CD4-positive, alpha-beta T cell (primary cell): Measurements from ENCODE around the gene ZWILCH. TPM values are rescaled to one million over a fixed set of nuclear protein-coding genes. Genes with fewer than 3 reads are reported as not detected.

Experiments
- ATAC-seq: fragments of 200-7000 bp; cut with Tn5 transposase; one replicate; pipeline ENCODE4 v1.10.0; 2022; ENCODE audit warnings: mild to moderate bottlenecking; ENCODE audit not compliant: poor library complexity
- CTCF ChIA-PET: fragments of 350-600 bp; sonication (Branson Sonifier 250); formaldehyde crosslinking; loops from one replicate; lab custom pipeline; 2021; ENCODE audit warnings: antibody characterized with exemption, inconsistent platforms; lab: Charles Lee
- POLR2A ChIA-PET: fragments of 350-600 bp; sonication (Branson Sonifier 250); formaldehyde crosslinking; loops from one replicate; lab custom pipeline; 2021; ENCODE audit warnings: antibody characterized with exemption, inconsistent platforms; lab: Charles Lee
- DNase-seq, 14 experiments: peaks; one replicate each; pipeline ENCODE4 v3.0.0-alpha.2; 2013 to 2020; ENCODE audit warnings: mixed read lengths in 2 of 14
- H3K27ac ChIP-seq, 2 donors: one replicate each; pipeline versions ENCODE4 v1.5.1 to v1.7.0; 2013; ENCODE audit warnings: low read length in 2 of 2, low read depth in 1 of 2, mild to moderate bottlenecking in 1 of 2
- H3K27me3 ChIP-seq, 2 experiments: 1 replicate in 1 of 2; 2 replicates in 1 of 2; pipeline versions ENCODE4 v1.6.1 to v1.7.0; 2013; ENCODE audit warnings: low read length in 2 of 2, control low read depth in 1 of 2, mild to moderate bottlenecking in 1 of 2, moderate library complexity in 1 of 2; ENCODE audit not compliant: insufficient read depth in 2 of 2, control insufficient read depth in 1 of 2
- H3K36me3 ChIP-seq: one replicate; pipeline ENCODE4 v1.6.1; 2013; ENCODE audit warnings: low read length, control low read depth; ENCODE audit not compliant: insufficient read depth
- H3K4me1 ChIP-seq: one replicate; pipeline ENCODE4 v1.6.1; 2013; ENCODE audit warnings: low read length, control low read depth; ENCODE audit not compliant: insufficient read depth
- H3K4me3 ChIP-seq: one replicate; pipeline ENCODE4 v1.5.1; 2013; ENCODE audit warnings: mild to moderate bottlenecking, low read length, moderate library complexity
- H3K9me3 ChIP-seq, 2 experiments: 1 replicate in 1 of 2; 2 replicates in 1 of 2; pipeline versions ENCODE4 v1.6.1 to v1.7.0; 2013; ENCODE audit warnings: low read length in 2 of 2, mild to moderate bottlenecking in 2 of 2, control low read depth in 1 of 2, moderate library complexity in 1 of 2; ENCODE audit not compliant: control insufficient read depth in 1 of 2, insufficient read depth in 1 of 2
- H3K27ac Mint-ChIP-seq: one replicate; pipeline ENCODE4 v1.8.0; 2020; ENCODE audit warnings: mixed read lengths
- H3K27me3 Mint-ChIP-seq: one replicate; pipeline ENCODE4 v1.8.0; 2021; ENCODE audit warnings: mixed read lengths
- H3K36me3 Mint-ChIP-seq: one replicate; pipeline ENCODE4 v1.8.0; 2021; ENCODE audit warnings: low read depth, mixed read lengths
- H3K4me1 Mint-ChIP-seq: one replicate; pipeline ENCODE4 v1.8.0; 2021; ENCODE audit warnings: low read depth, mixed read lengths
- H3K4me3 Mint-ChIP-seq: one replicate; pipeline ENCODE4 v1.8.0; 2020; ENCODE audit warnings: mild to moderate bottlenecking, mixed read lengths
- H3K9me3 Mint-ChIP-seq: one replicate; pipeline ENCODE4 v1.8.0; 2020; ENCODE audit warnings: mixed read lengths
- CTCF ChIP-seq: fragments of 200-600 bp; IDR thresholded peaks from one replicate; pipeline ENCODE4 v1.8.0; 2022; ENCODE audit warnings: antibody characterized with exemption, mild to moderate bottlenecking
- intact Hi-C, 2 experiments: fragments of 100-400 bp; cut with DNase I in 1 of 2; cut with micrococcal nuclease in 1 of 2; formaldehyde crosslinking; loops; one replicate each; pipeline versions ENCODE4 v1.15.1 to v1.9.0; 2023 to 2025; cut with DNase I, micrococcal nuclease
- total RNA-seq, 174 experiments: library from RNA in 2 of 174; stranded (reverse) in 2 of 174; gene quantifications; one replicate each; pipeline ENCODE4 v1.2.3 and lab custom pipeline; 2021 to 2026

The ZWILCH gene
- total RNA-seq, 2 experiments from 2014 or later, result 6.8 to 7.2 TPM

GRCh38 chr15:66574596-66574950 lies 69.4 kb downstream of the ZWILCH start:
- ChIA-PET POLR2A (no interaction called here), CTCF (no interaction called here)
- TF ChIP-seq CTCF, result no peak

GRCh38 chr15:66578286-66578875 lies 73.3 kb downstream of the ZWILCH start:
- no peaks in the 10 kb centered on the region for H3K9me3 Mint-ChIP-seq
- no peak overlapping the region for H3K4me3 ChIP-seq
- ATAC-seq, result no peak
- H3K4me1 ChIP-seq, result no peaks in the 10 kb centered on the region
- TF ChIP-seq CTCF, result no peak
- peak in 3 of 14 experiments; percentile 21 to 37 (median 22) for DNase-seq
- H3K27ac ChIP-seq, result no peak overlapping the region
- CTCF ChIA-PET, result no interaction called here
- no peaks in the 10 kb centered on the region for H3K36me3 ChIP-seq
- no peaks in the 10 kb centered on the region for H3K27me3 Mint-ChIP-seq
- POLR2A ChIA-PET, result no interaction called here
- no peaks in the 10 kb centered on the region for H3K9me3 ChIP-seq
- intact Hi-C loops, result no loop called here
- no peaks in the 10 kb centered on the region for H3K4me1 Mint-ChIP-seq
- H3K27ac Mint-ChIP-seq, result no peak overlapping the region
- H3K27me3 ChIP-seq, result no peaks in the 10 kb centered on the region
- no peak overlapping the region for H3K4me3 Mint-ChIP-seq
- no peaks in the 10 kb centered on the region for H3K36me3 Mint-ChIP-seq

More at GRCh38 chr15:66574596-66574950, 69.4 kb downstream of the ZWILCH start:
- Mint-ChIP-seq H3K4me1 (no peaks in the 10 kb centered on the region), H3K9me3 (no peaks in the 10 kb centered on the region), H3K27me3 (no peaks in the 10 kb centered on the region), H3K36me3 (no peaks in the 10 kb centered on the region), H3K27ac (no peak overlapping the region), H3K4me3 (no peak overlapping the region)
- Histone ChIP-seq H3K4me1 (no peaks in the 10 kb centered on the region), H3K4me3 (no peak overlapping the region), H3K27me3 (no peaks in the 10 kb centered on the region), H3K9me3 (no peaks in the 10 kb centered on the region), H3K27ac (no peak overlapping the region), H3K36me3 (no peaks in the 10 kb centered on the region)
- DNase-seq (no peak), ATAC-seq (no peak)
- intact Hi-C loops, result no loop called here

- Mint-ChIP-seq H3K36me3 (no peaks in the 10 kb centered on the region), H3K27ac (no peak overlapping the region), H3K9me3 (no peaks in the 10 kb centered on the region), H3K27me3 (peaks cover 4% of the 10 kb centered on the region), H3K4me3 (no peak overlapping the region), H3K4me1 (no peaks in the 10 kb centered on the region)
- ChIA-PET CTCF (no interaction called here), POLR2A (no interaction called here)
- DNase-seq, result no peak
- ATAC-seq, result no peak
- no peaks in the 10 kb centered on the region for H3K4me1 ChIP-seq
- H3K36me3 ChIP-seq, result no peaks in the 10 kb centered on the region
- TF ChIP-seq CTCF, result no peak
- H3K27me3 ChIP-seq, result no peaks in the 10 kb centered on the region
- no peak overlapping the region for H3K27ac ChIP-seq
- no peak overlapping the region for H3K4me3 ChIP-seq
- no peaks in the 10 kb centered on the region for H3K9me3 ChIP-seq
- intact Hi-C loops, result no loop called here
Measured at GRCh38 chr15:66580643-66581042, 75.5 kb downstream of the ZWILCH start.
